ENCODE results near the gene ST3GAL3.

ST3GAL3 gene

DNA sequence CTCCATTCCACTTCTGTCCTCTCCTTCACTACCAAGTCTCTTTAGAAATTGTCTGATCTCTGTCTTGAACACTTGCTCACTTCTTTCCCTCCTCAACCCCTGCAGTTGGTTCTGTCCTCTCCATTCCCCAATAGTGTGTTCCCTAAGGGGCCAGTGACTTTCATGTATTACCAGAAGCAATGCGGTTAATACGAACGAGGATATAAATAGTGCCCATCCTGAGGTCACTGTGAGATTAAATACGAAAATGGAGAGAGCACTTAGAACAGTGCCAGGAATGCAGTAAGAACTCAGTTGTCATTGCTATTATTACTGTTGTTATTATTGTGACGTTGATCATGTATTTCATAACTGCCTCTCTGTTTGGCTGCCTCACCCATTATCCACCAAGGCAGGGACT is 173.3 kb downstream of the ST3GAL3 start:
- Histone ChIP-seq H3K27me3 (ENCODE audit: insufficient read depth, poor library complexity, severe bottlenecking) (no peaks in the 10 kb centered on the region), H3K4me3 (replicated peaks; ENCODE audit: insufficient read depth, low read length) (no peak overlapping the region), H3K27ac (replicated peaks) (no peak overlapping the region)
- TF ChIP-seq SPI1 (IDR thresholded peaks at IDR 0.05; ENCODE audit: borderline replicate concordance, low read depth), result no peak
- no peak for TF ChIP-seq GABPA (IDR thresholded peaks at IDR 0.05; ENCODE audit: low read depth)
- TF ChIP-seq POLR2AphosphoS5 (IDR thresholded peaks at IDR 0.05; ENCODE audit: low read depth), result no peak
- TF ChIP-seq, protein P1, sequence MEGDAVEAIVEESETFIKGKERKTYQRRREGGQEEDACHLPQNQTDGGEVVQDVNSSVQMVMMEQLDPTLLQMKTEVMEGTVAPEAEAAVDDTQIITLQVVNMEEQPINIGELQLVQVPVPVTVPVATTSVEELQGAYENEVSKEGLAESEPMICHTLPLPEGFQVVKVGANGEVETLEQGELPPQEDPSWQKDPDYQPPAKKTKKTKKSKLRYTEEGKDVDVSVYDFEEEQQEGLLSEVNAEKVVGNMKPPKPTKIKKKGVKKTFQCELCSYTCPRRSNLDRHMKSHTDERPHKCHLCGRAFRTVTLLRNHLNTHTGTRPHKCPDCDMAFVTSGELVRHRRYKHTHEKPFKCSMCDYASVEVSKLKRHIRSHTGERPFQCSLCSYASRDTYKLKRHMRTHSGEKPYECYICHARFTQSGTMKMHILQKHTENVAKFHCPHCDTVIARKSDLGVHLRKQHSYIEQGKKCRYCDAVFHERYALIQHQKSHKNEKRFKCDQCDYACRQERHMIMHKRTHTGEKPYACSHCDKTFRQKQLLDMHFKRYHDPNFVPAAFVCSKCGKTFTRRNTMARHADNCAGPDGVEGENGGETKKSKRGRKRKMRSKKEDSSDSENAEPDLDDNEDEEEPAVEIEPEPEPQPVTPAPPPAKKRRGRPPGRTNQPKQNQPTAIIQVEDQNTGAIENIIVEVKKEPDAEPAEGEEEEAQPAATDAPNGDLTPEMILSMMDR (IDR thresholded peaks at IDR 0.05; ENCODE audit: insufficient read depth, low read length), result no peak
- DNase-seq (ENCODE audit: low read depth in 1 of 2, low spot score in 1 of 2), result no peak

DNA sequence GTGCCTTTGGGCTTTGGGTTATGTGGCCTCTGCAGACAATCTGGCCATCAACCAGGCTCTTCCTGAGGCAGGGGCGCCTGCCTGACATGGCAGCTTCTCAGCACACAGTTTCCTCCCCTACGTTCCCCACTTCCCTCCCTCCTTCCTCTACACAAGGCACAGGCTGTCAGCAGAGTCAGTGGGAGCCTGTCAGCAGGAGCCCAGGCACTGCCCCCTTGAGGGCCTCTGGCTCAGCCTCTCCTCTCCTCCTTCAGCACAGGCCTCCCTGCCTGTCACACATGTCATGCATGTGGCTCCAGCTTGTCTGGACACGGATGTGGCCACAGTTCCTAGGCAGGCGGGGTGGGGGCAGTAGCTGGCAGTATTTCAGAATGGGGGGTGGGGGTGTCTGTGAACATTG is 174.1 kb downstream of the ST3GAL3 start:
- peak overlapping the region; percentile 37 for H3K27ac ChIP-seq (replicated peaks)
- H3K4me3 ChIP-seq (replicated peaks; ENCODE audit: insufficient read depth, low read length), result no peak overlapping the region
- TF ChIP-seq GABPA (IDR thresholded peaks at IDR 0.05; ENCODE audit: low read depth), result no peak
- TF ChIP-seq, protein P2, sequence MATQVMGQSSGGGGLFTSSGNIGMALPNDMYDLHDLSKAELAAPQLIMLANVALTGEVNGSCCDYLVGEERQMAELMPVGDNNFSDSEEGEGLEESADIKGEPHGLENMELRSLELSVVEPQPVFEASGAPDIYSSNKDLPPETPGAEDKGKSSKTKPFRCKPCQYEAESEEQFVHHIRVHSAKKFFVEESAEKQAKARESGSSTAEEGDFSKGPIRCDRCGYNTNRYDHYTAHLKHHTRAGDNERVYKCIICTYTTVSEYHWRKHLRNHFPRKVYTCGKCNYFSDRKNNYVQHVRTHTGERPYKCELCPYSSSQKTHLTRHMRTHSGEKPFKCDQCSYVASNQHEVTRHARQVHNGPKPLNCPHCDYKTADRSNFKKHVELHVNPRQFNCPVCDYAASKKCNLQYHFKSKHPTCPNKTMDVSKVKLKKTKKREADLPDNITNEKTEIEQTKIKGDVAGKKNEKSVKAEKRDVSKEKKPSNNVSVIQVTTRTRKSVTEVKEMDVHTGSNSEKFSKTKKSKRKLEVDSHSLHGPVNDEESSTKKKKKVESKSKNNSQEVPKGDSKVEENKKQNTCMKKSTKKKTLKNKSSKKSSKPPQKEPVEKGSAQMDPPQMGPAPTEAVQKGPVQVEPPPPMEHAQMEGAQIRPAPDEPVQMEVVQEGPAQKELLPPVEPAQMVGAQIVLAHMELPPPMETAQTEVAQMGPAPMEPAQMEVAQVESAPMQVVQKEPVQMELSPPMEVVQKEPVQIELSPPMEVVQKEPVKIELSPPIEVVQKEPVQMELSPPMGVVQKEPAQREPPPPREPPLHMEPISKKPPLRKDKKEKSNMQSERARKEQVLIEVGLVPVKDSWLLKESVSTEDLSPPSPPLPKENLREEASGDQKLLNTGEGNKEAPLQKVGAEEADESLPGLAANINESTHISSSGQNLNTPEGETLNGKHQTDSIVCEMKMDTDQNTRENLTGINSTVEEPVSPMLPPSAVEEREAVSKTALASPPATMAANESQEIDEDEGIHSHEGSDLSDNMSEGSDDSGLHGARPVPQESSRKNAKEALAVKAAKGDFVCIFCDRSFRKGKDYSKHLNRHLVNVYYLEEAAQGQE (IDR thresholded peaks at IDR 0.05; ENCODE audit: insufficient replicate concordance, low read depth), result no peak
- peak; percentile 69; the same call in 1 of the 2 replicates for TF ChIP-seq SPI1 (IDR thresholded peaks at IDR 0.05; ENCODE audit: borderline replicate concordance, low read depth)
- peak; percentile 51 to 82 for DNase-seq (ENCODE audit: low read depth in 1 of 2, low spot score in 1 of 2)
- H3K27me3 ChIP-seq (ENCODE audit: insufficient read depth, poor library complexity, severe bottlenecking), result no peaks in the 10 kb centered on the region

DNA sequence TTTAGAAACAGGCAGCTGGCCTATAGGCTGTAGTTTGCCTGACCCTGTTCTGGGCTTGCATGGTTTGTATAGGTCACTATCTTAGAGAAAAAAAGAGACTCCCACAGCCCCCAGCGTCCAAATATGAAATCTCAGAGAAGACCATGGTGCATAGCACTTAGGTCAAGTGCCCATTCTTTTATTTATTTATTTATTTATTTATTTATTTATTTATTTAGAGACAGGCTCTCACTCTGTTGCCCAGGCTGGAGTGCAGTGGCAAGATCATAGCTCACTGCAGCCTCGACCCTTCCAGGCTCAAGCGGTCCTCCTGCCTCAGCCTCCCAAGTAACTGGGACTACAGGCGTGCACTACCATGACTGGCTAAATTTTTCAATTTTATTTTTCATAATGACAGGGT is 175.4 kb downstream of the ST3GAL3 start:
- TF ChIP-seq, protein P1 (IDR thresholded peaks at IDR 0.05; ENCODE audit: insufficient read depth, low read length), result no peak
- no peak for TF ChIP-seq GABPA (IDR thresholded peaks at IDR 0.05; ENCODE audit: low read depth)
- no peak for TF ChIP-seq POLR2AphosphoS5 (IDR thresholded peaks at IDR 0.05; ENCODE audit: low read depth)
- TF ChIP-seq, protein P2 (IDR thresholded peaks at IDR 0.05; ENCODE audit: insufficient replicate concordance, low read depth), result no peak
- no peak for TF ChIP-seq SPI1 (IDR thresholded peaks at IDR 0.05; ENCODE audit: borderline replicate concordance, low read depth)
- no peak overlapping the region for H3K27ac ChIP-seq (replicated peaks)
- H3K27me3 ChIP-seq (ENCODE audit: insufficient read depth, poor library complexity, severe bottlenecking), result no peaks in the 10 kb centered on the region
- H3K4me3 ChIP-seq (replicated peaks; ENCODE audit: insufficient read depth, low read length), result no peak overlapping the region
- no peak for DNase-seq (ENCODE audit: low read depth in 1 of 2, low spot score in 1 of 2)

DNA sequence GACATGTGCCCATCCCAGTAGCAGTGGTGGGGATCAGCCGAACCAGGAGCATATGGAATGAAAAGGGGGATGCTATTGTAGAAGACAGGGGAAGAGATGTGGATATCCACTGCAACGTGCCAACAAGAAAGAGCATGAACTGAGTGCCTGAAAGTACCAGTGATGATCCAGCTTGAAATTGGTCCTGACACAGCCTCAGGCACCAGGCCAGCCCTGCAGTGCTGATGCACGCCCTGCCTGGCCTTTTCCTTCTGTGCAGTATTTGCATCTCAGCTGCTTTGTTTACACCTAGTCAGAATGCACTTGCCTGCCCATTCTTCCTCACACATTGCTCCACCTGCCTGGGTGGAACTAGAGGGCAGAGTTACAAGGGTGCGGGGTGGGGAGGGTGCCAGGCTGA is 176.0 kb downstream of the ST3GAL3 start:
- Histone ChIP-seq H3K27me3 (ENCODE audit: insufficient read depth, poor library complexity, severe bottlenecking) (no peaks in the 10 kb centered on the region), H3K4me3 (replicated peaks; ENCODE audit: insufficient read depth, low read length) (no peak overlapping the region), H3K27ac (replicated peaks) (no peak overlapping the region)
- TF ChIP-seq, protein P1 (IDR thresholded peaks at IDR 0.05; ENCODE audit: insufficient read depth, low read length), result no peak
- TF ChIP-seq GABPA (IDR thresholded peaks at IDR 0.05; ENCODE audit: low read depth) (no peak), SPI1 (IDR thresholded peaks at IDR 0.05; ENCODE audit: borderline replicate concordance, low read depth) (no peak), POLR2AphosphoS5 (IDR thresholded peaks at IDR 0.05; ENCODE audit: low read depth) (no peak)
- TF ChIP-seq, protein P2 (IDR thresholded peaks at IDR 0.05; ENCODE audit: insufficient replicate concordance, low read depth), result no peak
- peak in 1 of 2 experiments; percentile 21 for DNase-seq (ENCODE audit: low read depth in 1 of 2, low spot score in 1 of 2)

Measured in HL-60 (cell line).